Measurements from ENCODE around the gene ADARB2. TPM values are rescaled to one million over a fixed set of nuclear protein-coding genes. Genes with fewer than 3 reads are reported as not detected.

The ADARB2 gene
- total RNA-seq, 1 experiment from 2014 or later, result not detected

GRCh38 chr10:1299041-1299726 lies 438.1 kb downstream of the ADARB2 start:
- no peak overlapping the region for H3K27ac Mint-ChIP-seq (ENCODE audit: unreplicated experiment)
- no peaks in the 10 kb centered on the region for H3K36me3 Mint-ChIP-seq (ENCODE audit: insufficient read depth, unreplicated experiment)
- CTCF ChIA-PET, result interaction anchor here (1.2 kb wide), 1 partner anchor 14 kb away, joined by 3 read pairs; no protein-coding TSS in a partner anchor
- H3K9me3 Mint-ChIP-seq (ENCODE audit: low read depth, unreplicated experiment), result no peaks in the 10 kb centered on the region
- BruUV-seq (replicated peaks), result no TSS peak
- no peak for DNase-seq
- peaks cover 79% of the 10 kb centered on the region for H3K27me3 Mint-ChIP-seq (ENCODE audit: unreplicated experiment)
- no peaks in the 10 kb centered on the region for H3K4me1 Mint-ChIP-seq (ENCODE audit: low read depth, unreplicated experiment)
- intact Hi-C loops (cut with micrococcal nuclease; ENCODE audit: unreplicated experiment), result no loop called here
- no peak overlapping the region for H3K4me3 Mint-ChIP-seq (ENCODE audit: low read depth, unreplicated experiment)
- TF ChIP-seq CTCF (IDR thresholded peaks at IDR 0.05; ENCODE audit: unreplicated experiment), result no peak

- no peak for TF ChIP-seq CTCF (IDR thresholded peaks at IDR 0.05; ENCODE audit: unreplicated experiment)
- Mint-ChIP-seq H3K27ac (ENCODE audit: unreplicated experiment) (no peak overlapping the region), H3K36me3 (ENCODE audit: insufficient read depth, unreplicated experiment) (no peaks in the 10 kb centered on the region), H3K4me3 (ENCODE audit: low read depth, unreplicated experiment) (no peak overlapping the region), H3K4me1 (ENCODE audit: low read depth, unreplicated experiment) (no peaks in the 10 kb centered on the region), H3K27me3 (ENCODE audit: unreplicated experiment) (peaks cover 93% of the 10 kb centered on the region), H3K9me3 (ENCODE audit: low read depth, unreplicated experiment) (no peaks in the 10 kb centered on the region)
- intact Hi-C loops (cut with micrococcal nuclease; ENCODE audit: unreplicated experiment), result no loop called here
- no TSS peak for BruUV-seq (replicated peaks)
- DNase-seq, result no peak
- CTCF ChIA-PET, result no interaction called here
These were observed 439.6 kb downstream of the ADARB2 start for GRCh38 chr10:1297566-1298301.

- DNase-seq, result no peak
- H3K27ac Mint-ChIP-seq (ENCODE audit: unreplicated experiment), result no peak overlapping the region
- peaks cover 100% of the 10 kb centered on the region for H3K27me3 Mint-ChIP-seq (ENCODE audit: unreplicated experiment)
- CTCF ChIA-PET, result no interaction called here
- no peaks in the 10 kb centered on the region for H3K4me1 Mint-ChIP-seq (ENCODE audit: low read depth, unreplicated experiment)
- intact Hi-C loops (cut with micrococcal nuclease; ENCODE audit: unreplicated experiment), result no loop called here
- H3K4me3 Mint-ChIP-seq (ENCODE audit: low read depth, unreplicated experiment), result no peak overlapping the region
- H3K36me3 Mint-ChIP-seq (ENCODE audit: insufficient read depth, unreplicated experiment), result no peaks in the 10 kb centered on the region
- TF ChIP-seq CTCF (IDR thresholded peaks at IDR 0.05; ENCODE audit: unreplicated experiment), result no peak
- BruUV-seq (replicated peaks), result no TSS peak
- H3K9me3 Mint-ChIP-seq (ENCODE audit: low read depth, unreplicated experiment), result no peaks in the 10 kb centered on the region
These were observed 441.4 kb downstream of the ADARB2 start for GRCh38 chr10:1295756-1296480.

- CTCF ChIA-PET, result no interaction called here
- H3K27me3 Mint-ChIP-seq (ENCODE audit: unreplicated experiment), result peaks cover 99% of the 10 kb centered on the region
- no peak overlapping the region for H3K27ac Mint-ChIP-seq (ENCODE audit: unreplicated experiment)
These were observed 442.6 kb downstream of the ADARB2 start for GRCh38 chr10:1294748-1295147.

More at GRCh38 chr10:1294748-1295147, 442.6 kb downstream of the ADARB2 start:
- TF ChIP-seq CTCF (IDR thresholded peaks at IDR 0.05; ENCODE audit: unreplicated experiment), result no peak
- Mint-ChIP-seq H3K36me3 (ENCODE audit: insufficient read depth, unreplicated experiment) (no peaks in the 10 kb centered on the region), H3K4me1 (ENCODE audit: low read depth, unreplicated experiment) (peaks cover 5% of the 10 kb centered on the region), H3K4me3 (ENCODE audit: low read depth, unreplicated experiment) (no peak overlapping the region), H3K9me3 (ENCODE audit: low read depth, unreplicated experiment) (no peaks in the 10 kb centered on the region)
- intact Hi-C loops (cut with micrococcal nuclease; ENCODE audit: unreplicated experiment), result no loop called here
- no peak for DNase-seq
- BruUV-seq (replicated peaks), result no TSS peak

Measured in Calu3 (cell line).